ENCODE measurements around the gene CCDC182. TPM values are rescaled to one million over a fixed set of nuclear protein-coding genes. Genes with fewer than 3 reads are reported as not detected.

The CCDC182 gene
- total RNA-seq, 5 donors from 2014 or later (not counting 1 experiment from before 2014, with no cell fraction given) = not detected

DNA sequence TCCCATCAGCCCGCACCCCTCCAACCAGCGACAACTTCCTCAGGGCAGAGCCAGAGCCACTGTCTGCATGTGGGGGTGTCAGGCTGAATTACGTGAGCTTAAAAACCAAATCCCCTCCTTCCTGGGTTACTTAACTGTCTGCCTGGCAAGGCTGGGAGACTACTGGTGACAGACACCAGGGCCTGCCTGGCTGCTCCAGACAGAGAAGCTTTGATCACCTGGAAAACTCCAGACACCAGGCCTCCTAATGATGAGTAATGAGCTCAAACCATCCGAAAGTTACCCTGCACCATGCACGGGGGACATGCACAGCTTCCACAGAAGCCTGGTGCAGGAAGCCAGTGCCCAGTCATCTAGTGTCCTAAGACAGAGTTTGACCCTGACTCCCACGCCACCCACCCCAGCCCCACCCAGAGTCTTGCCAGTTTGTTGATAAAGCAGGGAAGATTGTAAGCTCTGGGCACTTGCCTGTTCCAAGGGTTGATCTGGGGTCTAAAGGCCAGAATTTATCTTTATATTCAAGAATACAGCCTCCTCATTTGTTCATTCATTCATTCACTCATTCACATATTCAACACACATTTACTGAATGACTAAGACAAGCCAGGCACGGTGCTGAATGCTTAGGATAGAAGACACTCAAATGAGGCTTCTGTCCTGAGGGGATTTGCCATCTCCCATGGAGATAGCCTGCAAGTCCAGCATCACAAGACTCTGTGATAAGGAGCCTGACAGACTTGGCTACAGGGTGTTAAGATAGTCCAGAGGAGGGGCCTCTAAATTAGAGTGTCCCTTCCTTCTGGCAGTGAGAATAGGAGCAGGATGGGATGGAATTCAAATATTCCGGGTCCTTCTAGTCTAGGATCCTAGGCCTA lies 7.2 kb upstream of the CCDC182 start:
- POLR2A ChIA-PET = interaction anchor here in 1 of 2 donors (0.6 kb wide), 2 partner anchors 116 to 472 kb away, joined by 3 to 5 read pairs; no protein-coding TSS in a partner anchor

DNA sequence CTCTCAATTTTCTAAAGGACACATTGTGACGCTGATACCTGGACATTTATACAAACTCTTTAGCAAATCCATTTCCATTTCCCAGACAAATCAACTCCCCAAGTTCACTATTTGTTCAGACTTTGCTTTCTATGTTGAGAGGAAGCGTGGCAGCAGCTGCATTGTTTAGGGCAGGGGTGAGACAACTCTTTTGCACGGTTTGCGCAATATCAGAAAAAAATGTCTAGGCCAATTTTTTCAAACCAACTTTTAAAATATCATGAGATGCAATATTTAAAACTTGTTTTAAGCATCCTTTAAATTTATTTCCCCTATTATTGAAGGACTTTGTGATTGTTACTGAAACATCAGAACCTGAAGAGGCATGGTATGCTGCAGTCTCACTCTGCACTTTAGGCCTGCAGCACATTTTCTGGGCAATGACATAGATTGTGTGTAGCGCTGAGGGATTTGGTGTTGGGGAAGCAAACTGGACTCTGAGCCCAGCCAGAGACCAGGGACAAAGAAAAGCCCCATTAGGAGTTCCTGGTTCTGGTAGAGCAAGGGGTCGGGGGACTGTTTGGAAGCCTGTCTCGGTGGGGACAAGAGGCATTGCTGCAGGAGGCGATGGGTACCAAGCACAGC lies 6.4 kb upstream of the CCDC182 start:
- WGBS (ENCODE audit: insufficient coverage) = 90% methylated on average over 2 of the region's 8 CpGs
- peaks cover 5 to 6% (median 5%) of the 10 kb centered on the region in 3 donors for H3K4me1 Mint-ChIP-seq
- no peak overlapping the region for H3K27ac Mint-ChIP-seq
- ChIA-PET POLR2A (no interaction called here), CTCF (no interaction called here)
- Histone ChIP-seq H3K27ac (ENCODE audit: low read length) (no peak overlapping the region), H3K27me3 (replicated peaks in 1 of 2; ENCODE audit: control insufficient read depth in 2 of 2, extremely low read depth in 1 of 2, insufficient read depth in 2 of 2, low read length in 1 of 2) (no peaks in the 10 kb centered on the region), H3K9me3 (no peaks in the 10 kb centered on the region), H3K4me3 (ENCODE audit: control insufficient read depth in 1 of 2, extremely low read depth in 1 of 2, low read length in 1 of 2) (no peak overlapping the region), H3K4me1 (ENCODE audit: control insufficient read depth in 1 of 2, extremely low read depth in 1 of 2, insufficient read depth in 2 of 2, low read length in 2 of 2) (no peaks in the 10 kb centered on the region), H3K36me3 (ENCODE audit: control insufficient read depth in 2 of 2, extremely low read depth in 1 of 2, insufficient read depth in 1 of 2, low read length in 1 of 2) (no peaks in the 10 kb centered on the region)
- H3K36me3 Mint-ChIP-seq = no peaks in the 10 kb centered on the region
- DNase-seq = no peak
- no peaks in the 10 kb centered on the region for H3K9me3 Mint-ChIP-seq
- no peak for ATAC-seq (replicated peaks in 1 of 4)
- no peak overlapping the region for H3K4me3 Mint-ChIP-seq
- peaks cover 0 to 4% of the 10 kb centered on the region in 2 donors for H3K27me3 Mint-ChIP-seq

More for the DNA sequence above, 7.2 kb upstream of the CCDC182 start:
- H3K9me3 Mint-ChIP-seq = no peaks in the 10 kb centered on the region
- no peak for ATAC-seq (replicated peaks in 1 of 4)
- H3K36me3 ChIP-seq (ENCODE audit: control insufficient read depth in 2 of 2, extremely low read depth in 1 of 2, insufficient read depth in 1 of 2, low read length in 1 of 2) = no peaks in the 10 kb centered on the region
- DNase-seq = no peak
- H3K27ac Mint-ChIP-seq = no peak overlapping the region
- H3K4me1 Mint-ChIP-seq = peaks cover 4 to 6% (median 5%) of the 10 kb centered on the region in 3 donors
- 75% methylated on average over 4 of the region's 8 CpGs for WGBS (ENCODE audit: insufficient coverage)
- peaks cover 0 to 3% of the 10 kb centered on the region in 2 donors for H3K27me3 Mint-ChIP-seq
- no peaks in the 10 kb centered on the region for H3K9me3 ChIP-seq
- no peaks in the 10 kb centered on the region for H3K36me3 Mint-ChIP-seq
- CTCF ChIA-PET = no interaction called here
- H3K27ac ChIP-seq (ENCODE audit: low read length) = no peak overlapping the region
- no peak overlapping the region for H3K4me3 ChIP-seq (ENCODE audit: control insufficient read depth in 1 of 2, extremely low read depth in 1 of 2, low read length in 1 of 2)
- no peak overlapping the region for H3K4me3 Mint-ChIP-seq
- H3K27me3 ChIP-seq (replicated peaks in 1 of 2; ENCODE audit: control insufficient read depth in 2 of 2, extremely low read depth in 1 of 2, insufficient read depth in 2 of 2, low read length in 1 of 2) = no peaks in the 10 kb centered on the region
- no peaks in the 10 kb centered on the region for H3K4me1 ChIP-seq (ENCODE audit: control insufficient read depth in 1 of 2, extremely low read depth in 1 of 2, insufficient read depth in 2 of 2, low read length in 2 of 2)

DNA sequence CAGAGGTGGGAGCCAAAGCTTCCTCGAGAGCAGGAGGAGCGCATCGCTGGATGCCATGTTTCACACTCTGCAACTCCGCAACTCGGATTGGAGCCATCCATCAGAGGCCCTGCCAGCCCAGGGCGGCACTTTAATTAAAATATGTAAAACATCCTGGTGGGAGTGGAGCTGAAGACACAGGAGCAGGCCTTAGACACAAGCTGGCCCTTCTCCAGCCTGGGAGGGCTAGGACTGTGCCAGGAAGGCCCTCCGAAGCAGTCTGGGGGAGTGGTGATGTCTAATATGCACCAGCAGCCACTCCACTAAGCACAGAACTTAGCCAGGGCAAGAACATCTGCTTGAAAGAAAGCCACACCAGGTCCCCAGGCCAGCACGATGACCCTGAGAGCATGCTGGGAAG lies 5.8 kb upstream of the CCDC182 start:
- ChIA-PET POLR2A (no interaction called here), CTCF (no interaction called here)
- H3K4me1 ChIP-seq (ENCODE audit: control insufficient read depth in 1 of 2, extremely low read depth in 1 of 2, insufficient read depth in 2 of 2, low read length in 2 of 2) = no peaks in the 10 kb centered on the region
- no peak overlapping the region for H3K4me3 Mint-ChIP-seq
- no peaks in the 10 kb centered on the region for H3K27me3 ChIP-seq (replicated peaks in 1 of 2; ENCODE audit: control insufficient read depth in 2 of 2, extremely low read depth in 1 of 2, insufficient read depth in 2 of 2, low read length in 1 of 2)
- 100% methylated on average over 2 of the region's 8 CpGs for WGBS (ENCODE audit: insufficient coverage)
- H3K27ac Mint-ChIP-seq = no peak overlapping the region
- H3K9me3 ChIP-seq = no peaks in the 10 kb centered on the region
- no peaks in the 10 kb centered on the region for H3K36me3 ChIP-seq (ENCODE audit: control insufficient read depth in 2 of 2, extremely low read depth in 1 of 2, insufficient read depth in 1 of 2, low read length in 1 of 2)
- peaks cover 0 to 4% of the 10 kb centered on the region in 2 donors for H3K27me3 Mint-ChIP-seq
- no peaks in the 10 kb centered on the region for H3K36me3 Mint-ChIP-seq
- H3K4me3 ChIP-seq (ENCODE audit: control insufficient read depth in 1 of 2, extremely low read depth in 1 of 2, low read length in 1 of 2) = no peak overlapping the region
- peaks cover 5 to 6% (median 5%) of the 10 kb centered on the region in 3 donors for H3K4me1 Mint-ChIP-seq
- H3K27ac ChIP-seq (ENCODE audit: low read length) = no peak overlapping the region
- DNase-seq (no peak), ATAC-seq (replicated peaks in 1 of 4) (no peak)
- no peaks in the 10 kb centered on the region for H3K9me3 Mint-ChIP-seq

DNA sequence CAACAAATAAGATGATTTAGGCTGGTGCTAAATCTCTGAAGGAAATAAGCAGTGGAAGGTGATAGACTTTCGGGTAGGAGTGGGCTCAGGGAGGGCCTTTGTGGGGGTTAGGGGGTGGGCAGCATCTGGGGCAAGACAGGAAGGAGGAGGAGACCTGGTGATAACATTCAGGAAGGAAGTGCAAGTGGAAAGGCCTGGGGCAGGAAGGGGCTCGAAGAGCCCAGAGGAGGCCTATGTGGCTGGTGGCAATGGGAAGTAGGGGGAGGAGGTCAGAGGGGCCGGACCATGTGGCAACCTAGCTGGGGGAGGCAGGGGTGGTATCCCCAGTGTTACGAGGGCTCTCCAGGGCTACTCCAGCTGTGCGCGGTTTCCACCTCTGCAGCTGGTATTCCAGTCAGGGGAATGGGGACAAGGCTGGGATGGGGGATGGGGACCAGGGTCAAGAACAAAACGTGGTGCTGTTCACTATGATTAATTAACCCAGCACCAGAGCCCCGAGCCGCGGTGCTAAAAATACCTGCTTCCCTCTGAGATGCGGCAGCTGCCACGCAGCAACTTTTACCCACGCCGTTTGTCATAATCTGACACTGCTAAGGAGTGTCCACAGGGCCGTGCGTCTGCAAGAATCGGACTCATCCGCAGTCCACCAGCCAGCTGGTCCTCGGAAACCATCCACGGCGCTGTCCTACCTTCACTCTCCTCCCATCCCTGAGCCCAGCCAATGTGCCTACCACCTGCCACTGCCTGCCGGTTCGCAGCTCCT lies 5.2 kb upstream of the CCDC182 start:
- peaks cover 0 to 2% of the 10 kb centered on the region in 2 experiments for H3K27me3 ChIP-seq (replicated peaks in 1 of 2; ENCODE audit: control insufficient read depth in 2 of 2, extremely low read depth in 1 of 2, insufficient read depth in 2 of 2, low read length in 1 of 2)
- no peaks in the 10 kb centered on the region for H3K4me1 ChIP-seq (ENCODE audit: control insufficient read depth in 1 of 2, extremely low read depth in 1 of 2, insufficient read depth in 2 of 2, low read length in 2 of 2)
- ATAC-seq (replicated peaks in 1 of 4) = no peak
- ChIA-PET CTCF (interaction anchor here in 1 of 2 donors (2.1 kb wide), 1 partner anchor 507 kb away, joined by 5 read pairs; no protein-coding TSS in a partner anchor), POLR2A (no interaction called here)
- WGBS (ENCODE audit: insufficient coverage) = 66% methylated on average over 21 of the region's 23 CpGs
- Mint-ChIP-seq H3K4me3 (no peak overlapping the region), H3K27me3 (peaks cover 0 to 4% of the 10 kb centered on the region in 2 donors), H3K36me3 (no peaks in the 10 kb centered on the region), H3K27ac (no peak overlapping the region), H3K9me3 (no peaks in the 10 kb centered on the region), H3K4me1 (peaks cover 5 to 6% (median 5%) of the 10 kb centered on the region in 3 donors)
- no peak overlapping the region for H3K4me3 ChIP-seq (ENCODE audit: control insufficient read depth in 1 of 2, extremely low read depth in 1 of 2, low read length in 1 of 2)
- no peaks in the 10 kb centered on the region for H3K36me3 ChIP-seq (ENCODE audit: control insufficient read depth in 2 of 2, extremely low read depth in 1 of 2, insufficient read depth in 1 of 2, low read length in 1 of 2)
- no peak overlapping the region for H3K27ac ChIP-seq (ENCODE audit: low read length)
- no peaks in the 10 kb centered on the region for H3K9me3 ChIP-seq
- no peak for DNase-seq

DNA sequence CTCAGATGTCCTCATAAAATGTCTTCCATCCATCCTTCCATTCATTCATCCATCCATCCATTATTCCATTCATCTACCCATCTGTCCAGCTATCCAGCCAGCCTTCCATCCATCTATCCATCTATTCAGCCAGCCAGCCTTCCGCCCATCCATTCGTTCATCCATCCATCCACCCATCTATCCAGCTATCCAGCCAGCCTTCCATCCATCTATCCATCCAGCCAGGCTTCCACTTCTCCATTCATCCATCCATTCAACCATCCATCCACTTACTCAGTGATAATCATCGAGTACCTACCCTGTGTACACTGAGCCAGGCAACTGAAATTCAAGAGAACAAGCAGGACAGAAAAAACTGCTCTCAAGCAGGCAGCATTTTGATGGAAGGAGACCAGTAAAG lies 4.6 kb upstream of the CCDC182 start:
- WGBS (ENCODE audit: insufficient coverage) = 80% methylated on average over 2 of the region's 3 CpGs
- CTCF ChIA-PET = interaction anchor here in 1 of 2 donors (2.1 kb wide), 1 partner anchor 507 kb away, joined by 5 read pairs; no protein-coding TSS in a partner anchor
- H3K4me1 Mint-ChIP-seq = peaks cover 5 to 6% (median 5%) of the 10 kb centered on the region in 3 donors

More for the DNA sequence above, 4.6 kb upstream of the CCDC182 start:
- Histone ChIP-seq H3K9me3 (no peaks in the 10 kb centered on the region), H3K36me3 (ENCODE audit: control insufficient read depth in 2 of 2, extremely low read depth in 1 of 2, insufficient read depth in 1 of 2, low read length in 1 of 2) (no peaks in the 10 kb centered on the region), H3K27ac (ENCODE audit: low read length) (no peak overlapping the region), H3K4me3 (ENCODE audit: control insufficient read depth in 1 of 2, extremely low read depth in 1 of 2, low read length in 1 of 2) (no peak overlapping the region), H3K27me3 (replicated peaks in 1 of 2; ENCODE audit: control insufficient read depth in 2 of 2, extremely low read depth in 1 of 2, insufficient read depth in 2 of 2, low read length in 1 of 2) (peaks cover 0 to 2% of the 10 kb centered on the region in 2 experiments), H3K4me1 (ENCODE audit: control insufficient read depth in 1 of 2, extremely low read depth in 1 of 2, insufficient read depth in 2 of 2, low read length in 2 of 2) (no peaks in the 10 kb centered on the region)
- H3K27ac Mint-ChIP-seq = peak overlapping the region in 1 of 2 donors; percentile 0
- no peak overlapping the region for H3K4me3 Mint-ChIP-seq
- no peaks in the 10 kb centered on the region for H3K36me3 Mint-ChIP-seq
- ATAC-seq (replicated peaks in 1 of 4) (no peak), DNase-seq (no peak)
- peaks cover 0 to 4% of the 10 kb centered on the region in 2 donors for H3K27me3 Mint-ChIP-seq
- POLR2A ChIA-PET = no interaction called here
- no peaks in the 10 kb centered on the region for H3K9me3 Mint-ChIP-seq

Measured in T-cell (primary cell).